GM21786 (cell line): ENCODE data around the gene KCNMA1.

ENCODE experiments used
- ATAC-seq: cut with Tn5 transposase; IDR thresholded peaks from one replicate; pipeline ENCODE4 v1.9.1; 2021; ENCODE audit not compliant: unreplicated experiment

The KCNMA1 gene

DNA sequence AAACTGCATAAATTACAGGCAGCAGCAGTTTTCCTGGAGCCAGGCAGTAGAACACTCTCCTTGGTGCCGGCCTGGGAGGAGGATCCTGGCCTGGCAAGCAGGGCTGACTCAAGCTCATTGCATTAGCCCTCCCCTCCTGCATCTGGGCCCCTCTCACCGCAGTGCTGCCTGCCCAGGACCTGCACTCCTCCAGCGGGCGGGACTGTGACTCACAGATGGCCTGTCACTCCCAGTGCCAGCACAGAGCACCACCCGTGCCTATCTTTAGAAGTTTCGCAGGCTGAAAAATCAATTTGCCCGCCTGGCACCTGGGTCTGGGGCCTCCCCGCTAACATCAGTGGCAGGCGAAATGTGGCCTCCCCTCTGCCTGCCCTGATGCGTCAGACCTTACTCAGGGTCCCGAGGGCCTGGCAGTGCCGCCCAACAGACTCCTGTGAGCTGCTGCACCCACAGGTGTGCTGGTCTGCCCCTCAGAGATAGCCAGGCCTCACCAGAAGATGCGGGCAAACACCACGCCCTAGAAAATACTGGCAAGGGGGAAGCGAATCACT is 123.8 kb downstream of the KCNMA1 start:
- ATAC-seq = no peak

DNA sequence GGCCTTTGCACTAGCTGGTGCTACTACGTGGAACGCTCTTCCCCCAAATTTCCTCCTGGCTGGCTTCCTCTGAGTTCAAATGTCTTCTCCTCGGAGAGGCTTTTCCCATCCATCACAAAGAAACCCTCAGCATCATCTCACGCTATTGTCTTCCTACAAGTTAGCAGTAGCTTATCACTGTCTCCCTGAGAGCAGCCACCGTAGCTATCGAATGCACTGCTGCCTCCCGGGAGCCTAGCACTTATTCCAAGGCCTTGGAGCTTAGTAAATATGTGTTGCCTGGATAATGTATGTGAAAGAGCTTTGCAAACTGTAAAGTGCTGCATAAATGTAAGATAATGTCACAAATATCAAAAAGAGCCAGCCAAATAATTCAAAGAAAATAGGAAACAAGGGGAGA is 124.4 kb downstream of the KCNMA1 start:
- ATAC-seq = no peak

DNA sequence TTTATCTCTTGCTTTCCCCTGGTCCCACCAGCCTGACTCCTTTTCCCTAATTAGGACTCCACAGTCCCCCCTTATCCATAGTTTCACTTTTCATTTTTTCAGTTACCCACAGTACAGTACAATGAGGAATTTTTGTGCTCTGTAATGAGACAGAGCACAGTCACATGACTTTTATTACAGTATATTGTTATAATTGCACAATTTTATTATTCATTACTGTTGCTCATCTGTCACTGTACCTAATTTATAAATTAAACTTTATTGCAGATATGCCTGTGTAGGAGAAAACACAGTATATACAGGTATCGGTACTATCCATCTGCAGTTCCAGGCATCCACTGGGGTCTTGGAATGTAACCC is 125.4 kb downstream of the KCNMA1 start:
- no peak for ATAC-seq

DNA sequence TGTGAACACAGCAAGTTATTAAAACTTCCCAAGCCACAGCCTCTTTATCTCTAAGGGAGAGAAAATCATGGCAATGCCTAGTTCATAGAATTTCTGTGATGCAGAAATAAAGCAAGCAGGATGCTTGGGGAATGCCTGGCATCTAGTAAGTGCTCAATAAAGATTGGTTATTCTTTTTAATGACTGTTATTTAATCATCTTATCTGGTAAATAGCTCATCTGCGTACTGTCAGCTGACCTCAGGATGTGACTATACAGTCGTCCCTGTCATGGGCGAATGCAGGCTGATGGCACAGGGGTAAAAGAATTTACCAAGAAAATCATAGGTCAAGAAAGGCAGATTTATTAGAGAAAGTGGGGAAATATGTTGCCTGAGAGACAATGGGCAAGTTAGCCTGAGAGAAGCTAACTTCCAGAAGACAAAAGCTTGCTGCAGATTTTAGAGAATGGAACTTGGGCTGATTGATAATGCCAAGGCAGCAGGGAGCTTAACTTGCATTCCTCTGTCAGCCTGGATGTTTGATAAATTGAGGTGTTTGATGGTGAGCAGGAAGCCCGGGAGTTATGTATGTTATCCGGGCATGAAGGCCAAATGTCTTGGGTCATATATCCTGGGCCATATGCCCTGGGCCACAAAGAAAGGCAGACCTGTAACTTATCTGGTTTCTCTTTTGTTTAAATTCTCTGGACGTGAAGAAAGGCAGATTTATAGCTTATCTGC is 126.0 kb downstream of the KCNMA1 start:
- no peak for ATAC-seq

DNA sequence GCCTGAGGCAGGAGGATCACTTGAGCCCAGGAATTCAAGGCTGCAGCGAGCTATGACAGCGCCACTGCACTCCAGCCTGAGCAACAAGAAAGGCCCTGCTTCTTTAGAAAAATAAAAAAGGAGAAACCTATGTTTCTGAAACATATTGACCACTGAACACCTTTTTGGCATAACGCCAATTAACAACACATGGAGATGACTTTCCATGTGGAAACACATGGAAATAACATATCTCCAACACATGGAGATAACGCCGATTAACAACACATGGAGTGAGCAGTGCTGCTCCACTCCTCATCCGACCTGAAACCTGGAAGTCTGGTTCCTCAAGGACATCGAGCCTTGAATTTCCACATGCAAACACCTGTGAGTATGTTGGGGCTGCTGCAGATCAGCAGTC is 126.9 kb downstream of the KCNMA1 start:
- no peak for ATAC-seq

DNA sequence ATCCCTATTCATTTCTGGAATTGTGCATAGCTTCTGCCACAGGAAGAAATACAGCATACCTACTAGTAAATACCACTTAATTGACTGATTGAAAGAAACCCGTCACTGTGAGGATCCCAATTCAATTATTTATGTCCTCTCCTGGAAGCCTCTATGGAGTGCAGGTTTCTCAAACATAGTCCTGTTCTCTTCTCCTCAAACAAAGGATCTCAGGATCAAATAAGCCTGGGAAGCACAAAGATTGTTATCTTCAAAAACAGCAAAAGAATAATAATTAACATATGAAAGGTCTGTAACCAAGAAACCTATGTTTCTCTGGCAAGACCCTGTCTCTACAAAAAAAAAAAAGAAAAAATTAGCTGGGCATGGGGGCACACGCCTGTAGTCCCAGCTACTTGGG is 127.3 kb downstream of the KCNMA1 start:
- ATAC-seq = no peak

DNA sequence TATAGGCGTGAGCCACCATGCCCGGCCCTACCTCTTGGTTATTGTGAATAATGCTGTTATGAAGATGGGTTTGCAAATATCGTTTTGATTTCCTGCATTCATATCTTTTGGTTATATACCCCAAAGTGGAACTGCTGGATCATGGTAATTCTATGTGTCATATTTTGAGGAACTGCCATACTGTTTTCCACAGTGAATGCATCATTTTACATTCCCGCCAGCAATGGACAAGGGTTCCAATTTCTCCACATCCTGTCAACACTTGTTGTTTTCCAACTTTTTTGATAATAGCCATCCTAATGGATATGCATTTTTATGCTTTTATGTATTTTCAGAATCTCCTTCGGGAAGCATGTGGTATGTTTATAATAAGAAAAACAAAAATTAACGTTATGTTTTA is 128.2 kb downstream of the KCNMA1 start:
- ATAC-seq = no peak

DNA sequence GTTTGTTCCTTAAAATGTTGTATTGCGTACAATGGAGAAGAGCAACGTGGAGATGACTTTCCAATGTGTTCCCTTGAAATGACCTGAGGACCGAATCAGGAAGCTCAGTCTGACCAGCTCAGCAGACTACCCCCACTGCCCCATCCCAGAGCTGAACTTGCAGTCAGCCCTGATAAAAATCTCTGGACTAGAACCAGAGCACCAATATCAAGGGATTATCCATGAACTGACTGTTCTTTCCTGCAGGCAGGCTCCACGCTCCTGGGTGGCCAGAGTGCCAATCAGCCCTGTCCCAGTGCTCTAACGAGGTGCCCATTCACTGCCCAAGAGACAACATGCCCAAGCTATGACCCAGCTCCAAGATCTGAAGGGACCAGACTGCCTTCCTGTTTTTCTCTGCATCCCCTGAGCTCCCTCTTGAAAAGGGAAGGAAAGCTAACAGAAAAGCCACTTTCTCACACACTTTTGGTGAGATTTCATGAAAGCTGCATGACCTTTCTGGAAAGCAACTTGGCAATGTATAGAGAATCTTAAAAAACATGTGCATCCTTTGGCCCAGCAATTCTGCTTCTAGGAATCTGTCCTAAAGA is 130.2 kb downstream of the KCNMA1 start:
- no peak for ATAC-seq

DNA sequence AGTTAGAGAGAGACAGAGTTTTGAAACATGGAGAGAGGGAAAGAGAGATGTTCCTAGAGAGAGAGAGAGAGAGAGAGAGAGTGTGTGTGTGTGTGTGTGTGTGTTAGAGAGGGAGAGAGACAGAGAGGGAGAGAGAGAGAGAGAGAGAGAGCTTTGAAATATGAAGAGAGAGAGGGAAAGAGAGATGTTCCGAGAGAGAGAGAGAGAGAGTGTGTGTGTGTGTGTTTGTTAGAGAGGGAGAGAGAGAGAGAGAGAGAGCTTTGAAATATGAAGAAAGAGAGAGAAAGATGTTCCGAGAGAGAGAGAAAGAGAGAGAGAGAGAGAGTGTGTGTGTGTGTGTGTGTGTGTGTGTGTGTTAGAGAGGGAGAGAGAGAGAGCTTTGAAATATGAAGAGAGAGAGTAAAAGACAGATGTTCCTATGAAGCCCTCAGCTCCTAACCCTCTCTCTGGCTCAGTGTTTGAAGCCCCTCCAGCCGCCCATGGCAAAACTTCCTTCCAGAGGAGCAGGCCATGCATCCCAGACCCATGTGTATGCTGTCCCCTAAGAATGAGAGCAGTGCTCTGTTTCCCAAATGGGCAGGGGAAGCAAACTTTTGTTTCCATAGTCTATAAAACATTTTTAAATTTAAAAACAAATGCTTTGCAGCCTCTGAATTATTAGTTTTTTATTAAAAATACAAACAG is 130.9 kb downstream of the KCNMA1 start:
- no peak for ATAC-seq

DNA sequence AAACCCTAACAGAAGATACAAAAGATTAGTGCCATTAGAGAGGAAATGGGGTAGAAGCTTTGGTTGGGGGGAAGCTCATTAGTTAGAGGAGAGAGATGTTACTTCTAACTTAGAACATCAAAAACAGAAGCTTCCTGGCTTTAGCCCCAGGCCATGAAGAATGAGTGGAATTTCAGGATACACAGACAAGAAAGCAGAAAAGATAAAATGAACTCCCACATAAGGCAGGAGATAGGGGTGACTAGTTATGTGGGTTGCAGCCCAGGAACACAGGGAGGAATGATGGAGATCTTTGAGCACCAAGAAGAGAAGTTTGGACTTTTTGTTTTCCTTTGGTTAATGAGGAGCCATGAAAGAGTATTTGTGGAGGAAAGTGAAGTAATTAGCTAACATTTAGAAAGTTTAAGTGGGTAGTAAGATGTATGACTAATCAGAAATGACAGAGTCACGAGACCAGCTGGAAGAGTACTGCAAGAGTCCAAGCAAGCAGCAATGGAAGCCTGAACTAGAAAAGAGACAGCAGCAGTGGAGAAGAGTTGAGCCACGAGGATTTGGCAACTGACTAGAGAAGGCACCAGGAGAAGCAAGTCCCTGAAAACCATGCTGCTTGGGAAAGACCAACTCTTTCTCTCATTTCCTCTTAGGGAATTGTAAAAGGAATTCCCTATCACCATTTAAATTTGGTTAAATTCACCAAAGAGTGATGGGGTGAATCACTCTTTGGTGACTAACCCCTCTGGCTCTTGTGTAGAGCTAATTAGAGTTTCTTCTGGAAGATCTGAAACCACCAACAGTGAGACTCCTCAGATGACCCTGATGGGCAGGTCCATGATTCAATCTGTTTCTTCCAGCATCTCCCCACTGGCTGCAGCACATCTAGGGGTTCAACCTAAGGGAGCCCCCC is 131.9 kb downstream of the KCNMA1 start:
- ATAC-seq = no peak

DNA sequence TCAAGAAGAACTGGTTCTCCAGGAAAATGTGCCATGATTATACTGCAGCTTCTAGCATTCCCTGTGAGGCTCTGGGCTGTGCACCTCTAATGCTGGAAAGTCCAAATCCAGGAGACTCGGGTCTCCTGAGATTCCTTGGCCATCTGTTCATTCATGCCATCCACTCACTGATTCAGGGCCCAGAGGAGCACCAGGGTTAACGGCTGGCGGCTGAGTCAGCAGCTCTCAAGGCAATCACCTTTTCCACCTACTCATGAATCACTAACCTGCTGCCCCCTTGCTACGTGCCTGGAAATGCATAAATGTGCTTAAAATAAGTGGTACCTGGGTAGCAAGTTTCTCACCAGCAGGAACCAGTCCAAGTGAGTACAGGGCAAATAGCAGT is 132.7 kb downstream of the KCNMA1 start:
- ATAC-seq = no peak

DNA sequence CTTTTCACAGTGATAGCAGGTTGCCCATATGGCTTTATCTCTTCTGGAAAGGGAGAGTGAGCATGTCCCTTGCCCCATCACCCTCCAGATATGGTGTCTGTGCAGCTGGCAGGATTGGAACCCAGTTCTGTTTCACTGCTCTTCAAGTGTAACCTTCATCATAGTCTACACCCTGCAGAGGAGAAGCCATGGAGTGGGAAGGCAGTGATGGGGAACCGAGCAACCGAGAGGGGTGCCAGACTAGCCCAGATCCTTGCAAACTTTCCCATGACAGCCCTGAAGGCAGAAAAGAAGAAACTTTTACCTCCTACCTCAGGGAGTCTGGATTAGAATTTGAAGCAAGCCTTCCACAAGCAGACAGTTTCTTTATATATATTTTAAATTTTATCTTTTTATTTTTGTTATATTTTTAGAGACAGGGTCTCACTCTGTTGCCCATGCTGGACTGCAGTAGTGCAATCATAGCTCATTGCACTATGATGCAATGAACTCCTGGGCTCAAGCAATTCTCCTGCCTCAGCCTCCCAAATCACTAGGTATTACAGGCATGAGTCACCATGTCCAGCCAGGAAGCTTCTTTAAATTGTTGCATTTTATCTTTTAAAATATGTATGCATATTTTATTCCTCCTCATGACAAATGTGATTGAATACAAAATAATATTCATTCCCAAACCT is 133.3 kb downstream of the KCNMA1 start:
- no peak for ATAC-seq

DNA sequence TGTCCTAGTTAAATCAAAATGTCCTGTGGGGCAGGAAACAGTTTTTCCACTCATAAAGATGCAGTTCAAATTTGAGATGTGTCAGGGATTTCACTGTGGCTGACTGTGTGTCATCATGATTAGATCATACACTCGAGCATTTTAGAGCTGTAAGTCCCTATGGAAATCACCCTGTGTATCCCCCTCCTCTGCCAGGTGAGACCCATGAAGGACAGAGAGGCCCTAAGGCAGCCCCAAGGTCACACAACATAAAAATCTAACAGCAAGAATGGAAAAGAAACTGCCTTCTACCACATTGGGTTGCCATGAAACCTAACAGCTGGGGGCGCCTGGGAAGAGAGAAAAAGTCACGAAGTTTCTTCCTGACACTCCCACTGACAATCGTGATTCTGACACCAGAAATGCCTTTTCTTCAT is 135.8 kb downstream of the KCNMA1 start:
- no peak for ATAC-seq

DNA sequence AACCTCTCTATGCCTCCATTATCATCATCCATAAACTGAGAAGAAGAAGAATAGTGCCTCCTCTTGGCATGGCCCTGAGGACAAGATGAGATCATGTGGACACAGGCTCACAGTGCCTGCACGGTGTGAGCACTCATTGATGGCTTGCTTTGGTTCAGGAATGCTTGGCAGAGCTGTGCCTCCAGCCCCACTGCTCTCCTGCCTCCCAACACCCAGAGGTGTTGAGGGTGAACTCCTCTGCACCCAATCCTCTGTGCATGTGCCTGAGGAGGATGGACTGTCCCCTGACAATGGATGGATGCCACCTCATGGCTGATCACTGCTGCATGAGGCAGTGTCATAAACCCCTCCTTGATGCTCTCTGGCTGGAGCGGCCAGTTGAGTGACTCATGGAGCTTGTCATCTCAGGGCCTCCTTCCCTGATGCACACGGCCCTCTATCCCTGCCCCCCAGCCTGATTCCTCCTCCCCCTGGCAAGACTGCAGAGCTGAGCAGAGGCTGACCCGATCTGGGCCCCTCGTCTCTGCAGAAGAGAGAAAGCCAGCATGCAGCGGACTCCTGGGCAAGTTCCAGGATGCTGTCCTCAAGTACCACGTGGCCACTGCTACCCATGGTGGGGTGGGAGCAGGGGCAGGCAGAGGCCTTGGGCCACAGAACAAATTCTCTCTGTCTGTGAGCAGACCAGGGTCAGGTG is 136.3 kb downstream of the KCNMA1 start:
- no peak for ATAC-seq

DNA sequence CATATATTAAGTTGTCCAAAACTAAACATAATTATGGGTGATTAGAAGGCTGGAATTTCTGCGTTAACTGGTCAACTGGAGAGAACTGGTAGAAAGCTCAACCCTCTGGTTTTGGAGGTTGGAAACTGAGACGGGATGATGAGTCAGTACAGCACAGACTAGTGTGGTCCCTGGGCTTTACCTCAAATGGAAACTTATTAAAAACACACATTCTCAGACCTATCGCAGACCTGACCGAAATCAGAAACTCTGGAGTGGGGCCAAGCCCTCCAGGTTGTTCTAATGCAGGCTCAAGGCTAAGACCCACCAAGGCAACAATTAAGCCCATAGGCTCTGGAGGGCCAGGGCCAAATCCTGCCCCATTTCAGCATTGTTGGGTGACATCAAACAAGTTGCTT is 136.9 kb downstream of the KCNMA1 start:
- ATAC-seq = peak; percentile 58

DNA sequence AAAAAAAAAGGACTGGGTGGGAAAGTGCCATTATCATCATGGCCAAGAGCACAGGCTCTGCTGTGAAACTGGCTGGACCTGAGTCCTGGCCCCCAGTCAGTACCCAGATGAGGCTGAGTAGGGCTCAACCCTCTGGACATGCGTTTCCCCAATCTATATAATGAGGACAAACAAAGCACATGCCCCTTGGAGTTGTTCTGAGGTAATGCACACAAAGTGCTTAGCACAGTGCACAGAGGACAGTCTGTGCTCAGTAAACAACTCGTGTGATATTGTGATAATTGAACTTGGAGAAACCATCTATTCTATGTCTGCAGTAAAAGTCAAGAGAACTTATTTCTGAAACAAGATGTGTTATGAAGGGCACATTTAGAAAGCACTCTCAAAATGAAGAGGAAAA is 138.8 kb downstream of the KCNMA1 start:
- no peak for ATAC-seq

DNA sequence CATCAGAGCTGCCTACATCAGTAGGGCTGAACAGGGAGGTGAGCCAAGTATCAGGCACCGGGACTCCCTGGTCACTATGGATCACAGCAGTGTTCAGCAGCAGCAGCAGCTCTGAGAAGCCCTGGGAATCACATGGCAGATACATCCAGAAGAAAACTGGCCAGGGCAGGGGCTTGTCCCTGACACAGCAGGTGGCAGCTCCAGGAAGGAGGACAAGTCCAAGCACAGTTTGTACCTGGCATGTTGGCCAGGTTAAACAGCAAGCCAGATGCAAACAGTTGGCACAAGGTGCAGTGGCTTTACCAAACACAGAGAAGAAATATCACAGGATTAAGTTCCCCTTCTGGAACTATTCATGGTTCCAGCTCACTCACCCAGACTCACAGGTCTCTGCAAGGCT is 139.4 kb downstream of the KCNMA1 start:
- ATAC-seq = no peak

DNA sequence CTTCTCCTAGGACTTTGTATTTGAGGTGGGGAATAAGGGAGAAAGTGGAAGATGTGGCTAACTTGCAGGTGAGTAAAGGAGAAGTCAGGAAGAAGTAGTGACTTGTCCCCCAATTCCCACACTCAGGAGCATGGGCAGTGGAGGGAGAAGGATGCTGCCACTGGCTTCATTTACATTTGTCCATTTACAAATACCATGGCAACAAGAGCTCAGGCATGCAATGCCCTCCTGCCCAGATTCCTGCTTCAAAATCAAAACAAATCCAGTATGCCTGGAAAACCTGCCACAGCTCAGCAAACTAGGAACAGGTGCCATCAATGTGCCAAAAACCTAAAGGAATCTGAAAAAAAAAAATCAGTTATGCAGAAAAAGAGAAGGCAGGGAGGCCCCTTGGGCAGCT is 139.9 kb downstream of the KCNMA1 start:
- ATAC-seq = no peak

DNA sequence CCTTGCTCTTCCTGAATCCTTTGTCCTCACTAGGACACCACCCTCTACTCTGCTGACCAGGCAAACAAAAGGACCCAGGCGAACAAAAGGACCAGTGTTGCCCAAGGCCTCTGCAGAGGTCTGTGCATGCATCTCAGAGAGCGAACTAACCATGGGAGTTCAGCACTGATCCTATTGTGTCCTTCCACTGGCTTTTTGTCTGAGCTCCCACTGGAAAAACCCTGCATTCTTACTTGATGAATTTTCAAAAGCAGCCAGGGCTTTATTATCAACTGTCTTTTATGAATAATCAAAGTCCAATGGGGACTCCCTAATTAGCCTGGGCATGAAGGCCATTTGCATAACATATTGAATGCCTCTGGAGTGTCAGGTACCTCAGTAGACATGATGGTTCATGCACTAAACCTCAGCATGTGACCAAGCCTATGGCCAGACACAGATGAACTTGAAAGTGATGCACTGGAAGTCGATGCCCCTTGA is 140.6 kb downstream of the KCNMA1 start:
- no peak for ATAC-seq
